GM19468 (cell line): ENCODE data around the gene NWD2.

ENCODE experiments used
- ATAC-seq: cut with Tn5 transposase; IDR thresholded peaks from one replicate; pipeline ENCODE4 v1.9.1; 2021; ENCODE audit warnings: mild to moderate bottlenecking, moderate library complexity, moderate number of reproducible peaks; ENCODE audit not compliant: unreplicated experiment; ENCODE audit errors: extremely low read depth

Gene NWD2

GRCh38 chr4:37279894-37280592, 35.5 kb downstream of the NWD2 start:
- ATAC-seq = no peak

GRCh38 chr4:37299468-37299867, 54.9 kb downstream of the NWD2 start:
- no peak for ATAC-seq

- no peak for ATAC-seq
Measured at GRCh38 chr4:37304612-37305011, 60.1 kb downstream of the NWD2 start.

GRCh38 chr4:37305984-37306383, 61.4 kb downstream of the NWD2 start:
- ATAC-seq = no peak

GRCh38 chr4:37317104-37317643, 72.6 kb downstream of the NWD2 start:
- ATAC-seq = no peak

GRCh38 chr4:37320513-37321235, 76.1 kb downstream of the NWD2 start:
- ATAC-seq = no peak

- no peak for ATAC-seq
Measured at GRCh38 chr4:37322122-37322521, 77.6 kb downstream of the NWD2 start.

- no peak for ATAC-seq
Measured at GRCh38 chr4:37324546-37324945, 80.0 kb downstream of the NWD2 start.

GRCh38 chr4:37326852-37327251, 82.3 kb downstream of the NWD2 start:
- no peak for ATAC-seq

- no peak for ATAC-seq
Measured at GRCh38 chr4:37338972-37339371, 94.4 kb downstream of the NWD2 start.

- no peak for ATAC-seq
Measured at GRCh38 chr4:37358748-37359147, 114.2 kb downstream of the NWD2 start.

- ATAC-seq = no peak
Measured at GRCh38 chr4:37359261-37359660, 114.7 kb downstream of the NWD2 start.

GRCh38 chr4:37365888-37366287, 121.3 kb downstream of the NWD2 start:
- no peak for ATAC-seq

- no peak for ATAC-seq
Measured at GRCh38 chr4:37367901-37368300, 123.4 kb downstream of the NWD2 start.

- ATAC-seq = no peak
Measured at GRCh38 chr4:37370052-37370451, 125.5 kb downstream of the NWD2 start.

GRCh38 chr4:37381040-37381668, 136.6 kb downstream of the NWD2 start:
- no peak for ATAC-seq

GRCh38 chr4:37383579-37384229, 139.2 kb downstream of the NWD2 start:
- ATAC-seq = no peak

GRCh38 chr4:37385424-37385823, 140.9 kb downstream of the NWD2 start:
- no peak for ATAC-seq

GRCh38 chr4:37388681-37389365, 144.3 kb downstream of the NWD2 start:
- no peak for ATAC-seq

- ATAC-seq = no peak
Measured at GRCh38 chr4:37389366-37389765, 144.8 kb downstream of the NWD2 start.
